Measurements from ENCODE around the gene IGFBP5.

The IGFBP5 gene

GRCh38 chr2:216677439-216678097, 17.8 kb downstream of the IGFBP5 start:
- H3K4me3 ChIP-seq: no peak overlapping the region
- intact Hi-C loops (cut with DNase I; ENCODE audit: low total_unique reads): no loop called here
- no peak for DNase-seq
- peaks cover 0 to 39% (median 37%) of the 10 kb centered on the region in 4 donors for H3K4me1 ChIP-seq
- peak overlapping the region; percentile 70 to 86 for H3K27ac ChIP-seq
- no peaks in the 10 kb centered on the region for H3K9me3 ChIP-seq
- peaks cover 45 to 65% (median 63%) of the 10 kb centered on the region in 3 donors for H3K36me3 ChIP-seq
- TF ChIP-seq CTCF (IDR thresholded peaks at IDR 0.05): no peak
- H3K27me3 ChIP-seq: no peaks in the 10 kb centered on the region

GRCh38 chr2:216676630-216677029, 18.7 kb downstream of the IGFBP5 start:
- intact Hi-C loops (cut with DNase I; ENCODE audit: low total_unique reads): no loop called here
- Histone ChIP-seq H3K4me3 (no peak overlapping the region), H3K36me3 (peaks cover 45 to 65% (median 63%) of the 10 kb centered on the region in 3 donors), H3K9me3 (no peaks in the 10 kb centered on the region), H3K27me3 (no peaks in the 10 kb centered on the region), H3K27ac (peak overlapping the region; percentile 29 to 86), H3K4me1 (peaks cover 0 to 32% (median 28%) of the 10 kb centered on the region in 4 donors)
- DNase-seq: no peak
- no peak for TF ChIP-seq CTCF (IDR thresholded peaks at IDR 0.05)

- Histone ChIP-seq H3K9me3 (no peaks in the 10 kb centered on the region), H3K4me1 (peaks cover 0 to 17% (median 11%) of the 10 kb centered on the region in 4 donors), H3K4me3 (no peak overlapping the region), H3K27me3 (no peaks in the 10 kb centered on the region), H3K36me3 (peaks cover 45 to 63% (median 61%) of the 10 kb centered on the region in 3 donors), H3K27ac (peak overlapping the region; percentile 24 to 48)
- no peak for DNase-seq
- intact Hi-C loops (cut with DNase I; ENCODE audit: low total_unique reads): no loop called here
- no peak for TF ChIP-seq CTCF (IDR thresholded peaks at IDR 0.05)
Observed at GRCh38 chr2:216674376-216674775, 21.0 kb downstream of the IGFBP5 start.

- peaks cover 0 to 10% (median 4%) of the 10 kb centered on the region in 4 donors for H3K4me1 ChIP-seq
- H3K27me3 ChIP-seq: no peaks in the 10 kb centered on the region
- H3K9me3 ChIP-seq: no peaks in the 10 kb centered on the region
- H3K36me3 ChIP-seq: peaks cover 45 to 55% (median 53%) of the 10 kb centered on the region in 3 donors
- no peak for TF ChIP-seq CTCF (IDR thresholded peaks at IDR 0.05)
- intact Hi-C loops (cut with DNase I; ENCODE audit: low total_unique reads): no loop called here
- DNase-seq: no peak
- H3K4me3 ChIP-seq: no peak overlapping the region
- peak overlapping the region; percentile 48 to 65 for H3K27ac ChIP-seq
Observed at GRCh38 chr2:216673609-216674008, 21.7 kb downstream of the IGFBP5 start.

- Histone ChIP-seq H3K4me1 (peaks cover 0 to 10% (median 2%) of the 10 kb centered on the region in 4 donors), H3K27me3 (no peaks in the 10 kb centered on the region), H3K36me3 (peaks cover 40 to 49% (median 48%) of the 10 kb centered on the region in 3 donors), H3K27ac (peak overlapping the region; percentile 48 to 65), H3K4me3 (no peak overlapping the region), H3K9me3 (no peaks in the 10 kb centered on the region)
- DNase-seq: no peak
- intact Hi-C loops (cut with DNase I; ENCODE audit: low total_unique reads): no loop called here
- no peak for TF ChIP-seq CTCF (IDR thresholded peaks at IDR 0.05)
Observed at GRCh38 chr2:216673021-216673420, 22.3 kb downstream of the IGFBP5 start.

All from tibial artery (tissue), 4 donors.